ENCODE data around the gene LHX5. TPM values are rescaled to one million over a fixed set of nuclear protein-coding genes. Genes with fewer than 3 reads are reported as not detected.

The LHX5 gene
- total RNA-seq, 3 donors from 2014 or later = not detected

GRCh38 chr12:113436993-113437728, 34.5 kb downstream of the LHX5 start:
- no peak overlapping the region for H3K4me3 ChIP-seq
- H3K27me3 ChIP-seq = no peaks in the 10 kb centered on the region
- TF ChIP-seq CTCF (IDR thresholded peaks at IDR 0.05) (no peak), POLR2A (IDR thresholded peaks at IDR 0.05) (no peak), POLR2AphosphoS5 (IDR thresholded peaks at IDR 0.05) (no peak)
- no peaks in the 10 kb centered on the region for H3K4me1 ChIP-seq
- no peak overlapping the region for H3K27ac ChIP-seq
- intact Hi-C loops (cut with DNase I; ENCODE audit: low total_unique reads) = no loop called here
- no peaks in the 10 kb centered on the region for H3K36me3 ChIP-seq
- no peak for DNase-seq (ENCODE audit: low spot score in 2 of 2)
- H3K9me3 ChIP-seq = no peaks in the 10 kb centered on the region

- H3K36me3 ChIP-seq = no peaks in the 10 kb centered on the region
- TF ChIP-seq CTCF (IDR thresholded peaks at IDR 0.05) (no peak), POLR2AphosphoS5 (IDR thresholded peaks at IDR 0.05) (no peak), POLR2A (IDR thresholded peaks at IDR 0.05) (no peak)
- no peak for DNase-seq (ENCODE audit: low spot score in 2 of 2)
- H3K27me3 ChIP-seq = no peaks in the 10 kb centered on the region
- H3K9me3 ChIP-seq = no peaks in the 10 kb centered on the region
- H3K27ac ChIP-seq = no peak overlapping the region
- intact Hi-C loops (cut with DNase I; ENCODE audit: low total_unique reads) = no loop called here
- H3K4me1 ChIP-seq = no peaks in the 10 kb centered on the region
- H3K4me3 ChIP-seq = no peak overlapping the region
Observed at GRCh38 chr12:113436586-113436985, 35.1 kb downstream of the LHX5 start.

GRCh38 chr12:113435367-113435766, 36.3 kb downstream of the LHX5 start:
- no peak for DNase-seq (ENCODE audit: low spot score in 2 of 2)
- TF ChIP-seq POLR2A (IDR thresholded peaks at IDR 0.05) = no peak
- no peak for TF ChIP-seq CTCF (IDR thresholded peaks at IDR 0.05)
- TF ChIP-seq POLR2AphosphoS5 (IDR thresholded peaks at IDR 0.05) = no peak
- intact Hi-C loops (cut with DNase I; ENCODE audit: low total_unique reads) = no loop called here

GRCh38 chr12:113432986-113433385, 38.7 kb downstream of the LHX5 start:
- H3K36me3 ChIP-seq = no peaks in the 10 kb centered on the region
- TF ChIP-seq POLR2A (IDR thresholded peaks at IDR 0.05) (no peak), CTCF (IDR thresholded peaks at IDR 0.05) (no peak), POLR2AphosphoS5 (IDR thresholded peaks at IDR 0.05) (no peak)
- no peaks in the 10 kb centered on the region for H3K9me3 ChIP-seq

More at GRCh38 chr12:113435367-113435766, 36.3 kb downstream of the LHX5 start:
- no peaks in the 10 kb centered on the region for H3K4me1 ChIP-seq
- H3K9me3 ChIP-seq = no peaks in the 10 kb centered on the region
- no peak overlapping the region for H3K27ac ChIP-seq
- no peak overlapping the region for H3K4me3 ChIP-seq
- no peaks in the 10 kb centered on the region for H3K36me3 ChIP-seq
- no peaks in the 10 kb centered on the region for H3K27me3 ChIP-seq

GRCh38 chr12:113428482-113428881, 43.2 kb downstream of the LHX5 start:
- no peak overlapping the region for H3K4me3 ChIP-seq
- TF ChIP-seq POLR2AphosphoS5 (IDR thresholded peaks at IDR 0.05) (no peak), CTCF (IDR thresholded peaks at IDR 0.05) (no peak), POLR2A (IDR thresholded peaks at IDR 0.05) (no peak)
- intact Hi-C loops (cut with DNase I; ENCODE audit: low total_unique reads) = no loop called here
- H3K4me1 ChIP-seq = no peaks in the 10 kb centered on the region
- H3K36me3 ChIP-seq = no peaks in the 10 kb centered on the region
- no peaks in the 10 kb centered on the region for H3K9me3 ChIP-seq
- no peak overlapping the region for H3K27ac ChIP-seq
- no peak for DNase-seq (ENCODE audit: low spot score in 2 of 2)
- H3K27me3 ChIP-seq = no peaks in the 10 kb centered on the region

More at GRCh38 chr12:113432986-113433385, 38.7 kb downstream of the LHX5 start:
- Histone ChIP-seq H3K4me3 (no peak overlapping the region), H3K27me3 (no peaks in the 10 kb centered on the region), H3K27ac (no peak overlapping the region), H3K4me1 (no peaks in the 10 kb centered on the region)
- no peak for DNase-seq (ENCODE audit: low spot score in 2 of 2)
- intact Hi-C loops (cut with DNase I; ENCODE audit: low total_unique reads) = no loop called here

Data from breast epithelium (tissue), 4 donors.